Mammary epithelial cell (primary cell): Measurements from ENCODE around the gene TNNI3K.

ENCODE experiments used
- CTCF ChIP-seq, 2 donors: IDR thresholded peaks in 1 of 2; conservative IDR thresholded peaks in 1 of 2; 2 replicates each; pipeline ENCODE4 v1.5.1; 2011 to 2012; ENCODE audit warnings: inconsistent platforms in 2 of 2, low read length in 2 of 2, mild to moderate bottlenecking in 2 of 2, control low read depth in 1 of 2, low read depth in 1 of 2; ENCODE audit not compliant: insufficient read depth in 1 of 2; ENCODE audit errors: extremely low read depth in 1 of 2
- EZH2 ChIP-seq: IDR thresholded peaks from 2 replicates; pipeline ENCODE4 v1.6.1; 2012; ENCODE audit warnings: low read length, inconsistent platforms, borderline replicate concordance

GRCh38 chr1:74463333-74463988 is 228.3 kb downstream of the TNNI3K start:
- no peak for TF ChIP-seq EZH2
- TF ChIP-seq CTCF (conservative IDR thresholded peaks at IDR 0.05 in 1 of 2, IDR thresholded peaks at IDR 0.05 in 1 of 2; ENCODE audit: extremely low read depth in 1 of 2, insufficient read depth in 1 of 2, low read depth in 1 of 2, low read length in 2 of 2): no peak
